Keratinocyte (primary cell): ENCODE results near the gene PDE1C.

ENCODE experiments used
- CTCF ChIP-seq, 3 experiments: IDR thresholded peaks in 1 of 3; conservative IDR thresholded peaks in 1 of 3; optimal IDR thresholded peaks in 1 of 3; 2 replicates in 2 of 3; 3 replicates in 1 of 3; pipeline versions ENCODE3 to v1.5.1; 2011; ENCODE audit warnings: low read length in 3 of 3, mild to moderate bottlenecking in 3 of 3, moderate library complexity in 2 of 3, control low read depth in 1 of 3, inconsistent platforms in 1 of 3; ENCODE audit not compliant: insufficient read depth in 2 of 3; ENCODE audit errors: extremely low read depth in 1 of 3
- EZH2 ChIP-seq: IDR thresholded peaks from one replicate; pipeline ENCODE4 v1.6.1; 2012; ENCODE audit warnings: inconsistent platforms, mild to moderate bottlenecking, low read length, moderate library complexity

GRCh38 chr7:31835471-31835870 lies 234.7 kb downstream of the PDE1C start:
- TF ChIP-seq CTCF (optimal IDR thresholded peaks at IDR 0.05 in 1 of 3, IDR thresholded peaks at IDR 0.05 in 1 of 3, conservative IDR thresholded peaks at IDR 0.05 in 1 of 3; ENCODE audit: extremely low read depth in 1 of 3, insufficient read depth in 2 of 3, low read length in 3 of 3) (no peak), EZH2 (no peak)
